ENCODE measurements around the gene SRRM5. TPM values are rescaled to one million over a fixed set of nuclear protein-coding genes. Genes with fewer than 3 reads are reported as not detected.

The SRRM5 gene
- total and polyA plus RNA-seq, 2 of the 13 experiments (the other 11 are each of a cell fraction or from before 2014, with no cell fraction given): 0.11 to 0.16 TPM

GRCh38 chr19:43634872-43635560 is 23.1 kb downstream of the SRRM5 start (continued):
- TF ChIP-seq HNF1A (IDR thresholded peaks at IDR 0.05; ENCODE audit: low read depth): no peak
- TF ChIP-seq HNF1A (CRISPR knock-in tag; IDR thresholded peaks at IDR 0.05; ENCODE audit: borderline replicate concordance): peak; percentile 45; the same call in 1 of the 2 replicates
- peak; percentile 80 for TF ChIP-seq ZNF605 (CRISPR knock-in tag; IDR thresholded peaks at IDR 0.05)
- TF ChIP-seq THAP11 (CRISPR knock-in tag; IDR thresholded peaks at IDR 0.05): peak; percentile 66; the same call in 1 of the 2 replicates
- peak; percentile 27; the same call in 1 of the 2 replicates for TF ChIP-seq ZBTB38 (CRISPR knock-in tag; IDR thresholded peaks at IDR 0.05)
- TF ChIP-seq ZNF501 (CRISPR knock-in tag; IDR thresholded peaks at IDR 0.05): peak; percentile 28; the same call in 1 of the 2 replicates
- TF ChIP-seq TIGD3 (CRISPR knock-in tag; IDR thresholded peaks at IDR 0.05; ENCODE audit: borderline replicate concordance): no peak
- TF ChIP-seq ZNF280B (CRISPR knock-in tag; IDR thresholded peaks at IDR 0.05; ENCODE audit: borderline replicate concordance): no peak; the same call in 1 of the 2 replicates
- no peak for TF ChIP-seq MIER2 (CRISPR knock-in tag; IDR thresholded peaks at IDR 0.05)
- TF ChIP-seq ZFP37 (CRISPR knock-in tag; IDR thresholded peaks at IDR 0.05; ENCODE audit: borderline replicate concordance): no peak
- peak; percentile 57; the same call in 1 of the 2 replicates for TF ChIP-seq SNAPC2 (CRISPR knock-in tag; IDR thresholded peaks at IDR 0.05)
- TF ChIP-seq FOXJ3 (CRISPR knock-in tag; IDR thresholded peaks at IDR 0.05; ENCODE audit: borderline replicate concordance): no peak
- TF ChIP-seq NR2F1 (CRISPR knock-in tag; IDR thresholded peaks at IDR 0.05): peak in 1 of 2 experiments; percentile 41; a peak in 1 of 4 replicates
- TF ChIP-seq HDAC1 (CRISPR knock-in tag; IDR thresholded peaks at IDR 0.05): peak; percentile 53; the same call in 1 of the 2 replicates
- 0 out of 2 replicates have a peak, but pooled peaks have one; percentile 28 for TF ChIP-seq SIX4 (CRISPR knock-in tag; IDR thresholded peaks at IDR 0.05)
- peak; percentile 63; the same call in 1 of the 2 replicates for TF ChIP-seq ZBTB7B (CRISPR knock-in tag; IDR thresholded peaks at IDR 0.05)
- no peak for TF ChIP-seq MTF1 (CRISPR knock-in tag; IDR thresholded peaks at IDR 0.05)
- TF ChIP-seq CAMTA2 (CRISPR knock-in tag; IDR thresholded peaks at IDR 0.05; ENCODE audit: borderline replicate concordance): no peak
- no peak for TF ChIP-seq ZNF564 (CRISPR knock-in tag; IDR thresholded peaks at IDR 0.05)
- no peak for TF ChIP-seq ZNF615 (CRISPR knock-in tag; IDR thresholded peaks at IDR 0.05; ENCODE audit: borderline replicate concordance)
- peak; percentile 69 for TF ChIP-seq TGIF2 (CRISPR knock-in tag; IDR thresholded peaks at IDR 0.05)
- TF ChIP-seq ZNF567 (CRISPR knock-in tag; IDR thresholded peaks at IDR 0.05; ENCODE audit: borderline replicate concordance): no peak

All from HepG2 (cell line).